Measurements from ENCODE around the gene LRRC4C. TPM values are rescaled to one million over a fixed set of nuclear protein-coding genes. Genes with fewer than 3 reads are reported as not detected.

LRRC4C gene
- polyA plus RNA-seq, 1 donor from 2014 or later, result 24.3 TPM

DNA sequence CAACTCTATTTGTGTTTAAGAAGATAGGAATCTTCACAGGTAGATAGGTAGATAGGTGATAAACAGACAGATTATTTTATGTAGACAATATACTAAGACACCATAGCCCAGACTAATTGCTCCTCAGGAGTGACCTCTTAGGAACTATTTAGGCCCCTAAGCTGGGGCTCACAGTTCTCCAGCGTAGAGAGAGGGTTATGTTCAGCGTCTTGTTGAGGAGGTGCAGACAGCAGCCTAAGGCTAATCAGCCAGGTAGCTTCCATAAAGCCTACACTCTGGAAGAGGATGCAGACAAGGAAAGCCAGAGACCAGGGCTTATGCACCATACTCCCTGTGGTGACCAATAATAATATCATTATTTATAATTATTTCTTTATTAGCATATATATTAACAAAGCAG is 705.2 kb downstream of the LRRC4C start:
- H3K36me3 ChIP-seq (ENCODE audit: insufficient read depth, low read length), result no peaks in the 10 kb centered on the region
- H3K4me3 ChIP-seq (ENCODE audit: low read length), result no peak overlapping the region
- no peak overlapping the region for H3K4me2 ChIP-seq (ENCODE audit: low read length)
- H4K20me1 ChIP-seq (ENCODE audit: insufficient read depth), result no peaks in the 10 kb centered on the region
- no peaks in the 10 kb centered on the region for H3K79me2 ChIP-seq (replicated peaks; ENCODE audit: insufficient read depth, low read length)
- no peak overlapping the region for H2AFZ ChIP-seq (ENCODE audit: low read depth, low read length)
- H3K9me3 ChIP-seq (ENCODE audit: low read length), result no peaks in the 10 kb centered on the region
- H3K9me2 ChIP-seq (ENCODE audit: insufficient read depth, low read length), result no peaks in the 10 kb centered on the region
- H3F3A ChIP-seq (ENCODE audit: insufficient read depth, low read length, poor library complexity, severe bottlenecking), result no peaks in the 10 kb centered on the region
- H3K27me3 ChIP-seq (ENCODE audit: insufficient read depth, low read depth, low read length), result no peaks in the 10 kb centered on the region
- no peak overlapping the region for H3K27ac ChIP-seq (ENCODE audit: low read length)
- H3K9ac ChIP-seq (ENCODE audit: low read length), result no peak overlapping the region
- TF ChIP-seq RAD21 (conservative IDR thresholded peaks at IDR 0.05), result no peak
- no peak for TF ChIP-seq MXI1 (conservative IDR thresholded peaks at IDR 0.05; ENCODE audit: poor library complexity, severe bottlenecking)
- TF ChIP-seq EZH2 (IDR thresholded peaks at IDR 0.05; ENCODE audit: borderline replicate concordance, insufficient read depth, low read length, poor library complexity, severe bottlenecking), result no peak
- TF ChIP-seq TAF1 (IDR thresholded peaks at IDR 0.05; ENCODE audit: low read depth), result no peak
- TF ChIP-seq, protein P1, sequence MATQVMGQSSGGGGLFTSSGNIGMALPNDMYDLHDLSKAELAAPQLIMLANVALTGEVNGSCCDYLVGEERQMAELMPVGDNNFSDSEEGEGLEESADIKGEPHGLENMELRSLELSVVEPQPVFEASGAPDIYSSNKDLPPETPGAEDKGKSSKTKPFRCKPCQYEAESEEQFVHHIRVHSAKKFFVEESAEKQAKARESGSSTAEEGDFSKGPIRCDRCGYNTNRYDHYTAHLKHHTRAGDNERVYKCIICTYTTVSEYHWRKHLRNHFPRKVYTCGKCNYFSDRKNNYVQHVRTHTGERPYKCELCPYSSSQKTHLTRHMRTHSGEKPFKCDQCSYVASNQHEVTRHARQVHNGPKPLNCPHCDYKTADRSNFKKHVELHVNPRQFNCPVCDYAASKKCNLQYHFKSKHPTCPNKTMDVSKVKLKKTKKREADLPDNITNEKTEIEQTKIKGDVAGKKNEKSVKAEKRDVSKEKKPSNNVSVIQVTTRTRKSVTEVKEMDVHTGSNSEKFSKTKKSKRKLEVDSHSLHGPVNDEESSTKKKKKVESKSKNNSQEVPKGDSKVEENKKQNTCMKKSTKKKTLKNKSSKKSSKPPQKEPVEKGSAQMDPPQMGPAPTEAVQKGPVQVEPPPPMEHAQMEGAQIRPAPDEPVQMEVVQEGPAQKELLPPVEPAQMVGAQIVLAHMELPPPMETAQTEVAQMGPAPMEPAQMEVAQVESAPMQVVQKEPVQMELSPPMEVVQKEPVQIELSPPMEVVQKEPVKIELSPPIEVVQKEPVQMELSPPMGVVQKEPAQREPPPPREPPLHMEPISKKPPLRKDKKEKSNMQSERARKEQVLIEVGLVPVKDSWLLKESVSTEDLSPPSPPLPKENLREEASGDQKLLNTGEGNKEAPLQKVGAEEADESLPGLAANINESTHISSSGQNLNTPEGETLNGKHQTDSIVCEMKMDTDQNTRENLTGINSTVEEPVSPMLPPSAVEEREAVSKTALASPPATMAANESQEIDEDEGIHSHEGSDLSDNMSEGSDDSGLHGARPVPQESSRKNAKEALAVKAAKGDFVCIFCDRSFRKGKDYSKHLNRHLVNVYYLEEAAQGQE (IDR thresholded peaks at IDR 0.05; ENCODE audit: borderline replicate concordance), result no peak

DNA sequence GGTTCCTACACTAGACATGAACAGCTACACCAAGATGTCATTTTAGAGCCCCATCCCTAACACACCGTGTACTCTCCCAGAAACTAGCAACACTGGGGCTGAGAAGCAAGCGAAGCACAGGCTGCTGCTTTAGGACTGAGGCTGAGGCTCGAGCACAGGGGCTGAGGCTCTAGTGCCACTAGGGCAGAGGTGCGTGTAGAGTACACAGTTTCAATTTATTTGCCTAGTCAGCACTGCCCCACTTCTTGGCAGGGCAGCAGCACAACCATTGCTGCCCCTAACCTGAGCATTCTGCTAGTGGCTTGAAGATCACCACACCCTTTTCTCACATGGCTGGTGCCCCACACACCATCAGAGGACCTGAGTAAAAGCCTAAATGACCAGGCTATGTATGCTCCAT is 713.2 kb downstream of the LRRC4C start:
- TF ChIP-seq RAD21 (conservative IDR thresholded peaks at IDR 0.05) (no peak), EP300 (conservative IDR thresholded peaks at IDR 0.05; ENCODE audit: poor library complexity, severe bottlenecking) (no peak)
- no peak overlapping the region for H3K4me2 ChIP-seq (ENCODE audit: low read length)
- H2AFZ ChIP-seq (ENCODE audit: low read depth, low read length), result no peak overlapping the region
- H4K20me1 ChIP-seq (ENCODE audit: insufficient read depth), result no peaks in the 10 kb centered on the region
- no peak overlapping the region for H3K27ac ChIP-seq (ENCODE audit: low read length)
- H3K4me3 ChIP-seq (ENCODE audit: low read length), result no peak overlapping the region
- H3K9me3 ChIP-seq (ENCODE audit: low read length), result no peaks in the 10 kb centered on the region
- no peaks in the 10 kb centered on the region for H3K79me2 ChIP-seq (replicated peaks; ENCODE audit: insufficient read depth, low read length)
- no peaks in the 10 kb centered on the region for H3K27me3 ChIP-seq (ENCODE audit: insufficient read depth, low read depth, low read length)
- H3F3A ChIP-seq (ENCODE audit: insufficient read depth, low read length, poor library complexity, severe bottlenecking), result no peaks in the 10 kb centered on the region
- H3K9ac ChIP-seq (ENCODE audit: low read length), result no peak overlapping the region
- H3K9me2 ChIP-seq (ENCODE audit: insufficient read depth, low read length), result no peaks in the 10 kb centered on the region
- no peaks in the 10 kb centered on the region for H3K36me3 ChIP-seq (ENCODE audit: insufficient read depth, low read length)

DNA sequence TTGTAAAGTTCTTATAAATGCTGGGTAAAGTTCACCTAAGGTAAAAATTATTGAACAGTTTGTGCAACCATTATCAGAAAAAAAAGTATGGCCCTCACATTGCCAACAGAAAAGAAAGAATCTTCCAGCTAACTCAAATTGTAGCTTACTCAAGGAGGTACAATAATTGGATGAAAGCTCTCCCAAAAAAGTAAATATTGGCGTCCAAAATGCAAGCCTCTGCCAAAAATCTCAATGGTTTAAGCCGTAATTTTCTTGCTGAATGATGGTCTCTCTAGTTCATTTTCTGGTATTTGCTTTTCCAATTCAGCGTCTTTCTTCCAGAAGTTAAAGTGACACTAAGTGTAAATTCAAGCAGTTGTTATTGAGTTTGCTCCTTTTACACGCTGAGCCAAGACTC is 727.3 kb downstream of the LRRC4C start:
- H3F3A ChIP-seq (ENCODE audit: insufficient read depth, low read length, poor library complexity, severe bottlenecking), result no peaks in the 10 kb centered on the region
- H3K27me3 ChIP-seq (ENCODE audit: insufficient read depth, low read depth, low read length), result no peaks in the 10 kb centered on the region
- no peak overlapping the region for H3K4me2 ChIP-seq (ENCODE audit: low read length)
- H3K9me2 ChIP-seq (ENCODE audit: insufficient read depth, low read length), result no peaks in the 10 kb centered on the region
- H3K79me2 ChIP-seq (replicated peaks; ENCODE audit: insufficient read depth, low read length), result no peaks in the 10 kb centered on the region
- H3K9me3 ChIP-seq (ENCODE audit: low read length), result no peaks in the 10 kb centered on the region
- no peak overlapping the region for H2AFZ ChIP-seq (ENCODE audit: low read depth, low read length)
- TF ChIP-seq, protein P2, sequence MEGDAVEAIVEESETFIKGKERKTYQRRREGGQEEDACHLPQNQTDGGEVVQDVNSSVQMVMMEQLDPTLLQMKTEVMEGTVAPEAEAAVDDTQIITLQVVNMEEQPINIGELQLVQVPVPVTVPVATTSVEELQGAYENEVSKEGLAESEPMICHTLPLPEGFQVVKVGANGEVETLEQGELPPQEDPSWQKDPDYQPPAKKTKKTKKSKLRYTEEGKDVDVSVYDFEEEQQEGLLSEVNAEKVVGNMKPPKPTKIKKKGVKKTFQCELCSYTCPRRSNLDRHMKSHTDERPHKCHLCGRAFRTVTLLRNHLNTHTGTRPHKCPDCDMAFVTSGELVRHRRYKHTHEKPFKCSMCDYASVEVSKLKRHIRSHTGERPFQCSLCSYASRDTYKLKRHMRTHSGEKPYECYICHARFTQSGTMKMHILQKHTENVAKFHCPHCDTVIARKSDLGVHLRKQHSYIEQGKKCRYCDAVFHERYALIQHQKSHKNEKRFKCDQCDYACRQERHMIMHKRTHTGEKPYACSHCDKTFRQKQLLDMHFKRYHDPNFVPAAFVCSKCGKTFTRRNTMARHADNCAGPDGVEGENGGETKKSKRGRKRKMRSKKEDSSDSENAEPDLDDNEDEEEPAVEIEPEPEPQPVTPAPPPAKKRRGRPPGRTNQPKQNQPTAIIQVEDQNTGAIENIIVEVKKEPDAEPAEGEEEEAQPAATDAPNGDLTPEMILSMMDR (IDR thresholded peaks at IDR 0.05; ENCODE audit: poor library complexity, severe bottlenecking), result no peak
- no peak for TF ChIP-seq RAD21 (conservative IDR thresholded peaks at IDR 0.05)
- no peak overlapping the region for H3K9ac ChIP-seq (ENCODE audit: low read length)
- H3K4me3 ChIP-seq (ENCODE audit: low read length), result no peak overlapping the region
- H3K36me3 ChIP-seq (ENCODE audit: insufficient read depth, low read length), result no peaks in the 10 kb centered on the region
- no peak overlapping the region for H3K27ac ChIP-seq (ENCODE audit: low read length)
- H4K20me1 ChIP-seq (ENCODE audit: insufficient read depth), result no peaks in the 10 kb centered on the region

Measured in neural cell (in vitro differentiated cells).